Renal cortical epithelial cell (primary cell): ENCODE measurements around the gene STK4. TPM values are rescaled to one million over a fixed set of nuclear protein-coding genes. Genes with fewer than 3 reads are reported as not detected.
"Not testable (repeated sequence)": the region's sequence is repeated elsewhere in the genome, so short reads cannot be mapped to it uniquely, and the experiment has no call there.

Experiments used
- DNase-seq: peaks from one replicate; pipeline ENCODE4 v3.0.0-alpha.2; 2011; ENCODE audit warnings: low read depth
- total RNA-seq: library from RNA; depleted of rRNA; stranded (reverse); fragments of >200 nt; gene quantifications from 2 replicates; pipeline ENCODE4 v1.2.3, GENCODE V29; 2014

Gene STK4
- total RNA-seq, 1 donor from 2014 or later: 41.2 TPM

GRCh38 chr20:44983093-44983674 lies 16.9 kb downstream of the STK4 start:
- no peak for DNase-seq

- DNase-seq: no peak
Measured at GRCh38 chr20:44988631-44989171, 22.4 kb downstream of the STK4 start.

GRCh38 chr20:44990425-44990824 lies 24.1 kb downstream of the STK4 start:
- no peak for DNase-seq

- DNase-seq: no peak
Measured at GRCh38 chr20:44990957-44991356, 24.6 kb downstream of the STK4 start.

GRCh38 chr20:44993343-44993742 lies 27.0 kb downstream of the STK4 start:
- peak; percentile 56 for DNase-seq

- no peak for DNase-seq
Measured at GRCh38 chr20:44997171-44997570, 30.9 kb downstream of the STK4 start.

- DNase-seq: no peak
Measured at GRCh38 chr20:44997668-44998067, 31.4 kb downstream of the STK4 start.

- no peak for DNase-seq
Measured at GRCh38 chr20:45008521-45009049, 42.3 kb downstream of the STK4 start.

- DNase-seq: peak; percentile 13
Measured at GRCh38 chr20:45010399-45010828, 44.1 kb downstream of the STK4 start.

- DNase-seq: peak; percentile 70
Measured at GRCh38 chr20:45011108-45011526, 44.8 kb downstream of the STK4 start.

- peak; percentile 73 for DNase-seq
Measured at GRCh38 chr20:45012682-45013302, 46.5 kb downstream of the STK4 start.

GRCh38 chr20:45014131-45014530 lies 47.8 kb downstream of the STK4 start:
- not testable (repeated sequence) for DNase-seq

- no peak for DNase-seq
Measured at GRCh38 chr20:45014671-45015415, 48.5 kb downstream of the STK4 start.

- DNase-seq: no peak
Measured at GRCh38 chr20:45016089-45016671, 49.9 kb downstream of the STK4 start.

- DNase-seq: no peak
Measured at GRCh38 chr20:45017281-45017680, 51.0 kb downstream of the STK4 start.

- peak; percentile 71 for DNase-seq
Measured at GRCh38 chr20:45017857-45018256, 51.5 kb downstream of the STK4 start.

- DNase-seq: no peak
Measured at GRCh38 chr20:45019027-45019761, 52.9 kb downstream of the STK4 start.

GRCh38 chr20:45019762-45020123 lies 53.4 kb downstream of the STK4 start:
- no peak for DNase-seq

GRCh38 chr20:45020236-45020886 lies 54.0 kb downstream of the STK4 start:
- peak; percentile 83 for DNase-seq

GRCh38 chr20:45021631-45022030 lies 55.3 kb downstream of the STK4 start:
- DNase-seq: no peak

GRCh38 chr20:45023140-45023539 lies 56.8 kb downstream of the STK4 start:
- not testable (repeated sequence) for DNase-seq
